ENCODE measurements around the gene ENGASE. TPM values are rescaled to one million over a fixed set of nuclear protein-coding genes. Genes with fewer than 3 reads are reported as not detected.

The ENGASE gene
- total RNA-seq, 2 donors from 2014 or later: 24.9 to 50.8 TPM

DNA sequence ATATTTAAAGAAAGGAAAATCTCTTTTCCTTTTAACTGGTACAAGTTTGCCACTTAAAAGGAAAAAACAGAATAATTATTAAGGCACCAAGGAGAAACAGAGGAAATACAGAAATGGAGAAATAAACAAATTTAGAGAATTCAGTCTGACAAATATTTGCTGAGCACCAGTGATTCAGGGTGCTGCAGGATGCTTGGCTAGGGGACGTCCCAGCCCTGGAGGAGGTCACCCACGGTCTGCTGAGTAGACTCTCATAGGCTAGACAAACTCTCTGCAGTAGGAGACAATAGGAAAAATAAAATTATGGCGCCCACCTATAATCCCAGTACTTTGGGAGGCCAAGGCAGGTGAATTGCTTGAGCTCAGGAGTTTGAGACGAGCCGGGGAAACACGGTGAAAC lies 34.7 kb upstream of the ENGASE start:
- no peak overlapping the region for H3K27ac ChIP-seq
- no peaks in the 10 kb centered on the region for H3K27me3 ChIP-seq
- H3K4me3 ChIP-seq: no peak overlapping the region
- no peaks in the 10 kb centered on the region for H3K9me3 ChIP-seq
- WGBS, 2 donors: 76 to 85% methylated on average over 6 of the region's 6 CpGs
- ATAC-seq: no peak
- intact Hi-C loops (cut with DNase I): no loop called here
- H3K4me1 ChIP-seq: no peaks in the 10 kb centered on the region
- no peaks in the 10 kb centered on the region for H3K36me3 ChIP-seq (replicated peaks in 1 of 2; ENCODE audit: insufficient read depth in 1 of 2, low read depth in 2 of 2)
- TF ChIP-seq, protein P1, sequence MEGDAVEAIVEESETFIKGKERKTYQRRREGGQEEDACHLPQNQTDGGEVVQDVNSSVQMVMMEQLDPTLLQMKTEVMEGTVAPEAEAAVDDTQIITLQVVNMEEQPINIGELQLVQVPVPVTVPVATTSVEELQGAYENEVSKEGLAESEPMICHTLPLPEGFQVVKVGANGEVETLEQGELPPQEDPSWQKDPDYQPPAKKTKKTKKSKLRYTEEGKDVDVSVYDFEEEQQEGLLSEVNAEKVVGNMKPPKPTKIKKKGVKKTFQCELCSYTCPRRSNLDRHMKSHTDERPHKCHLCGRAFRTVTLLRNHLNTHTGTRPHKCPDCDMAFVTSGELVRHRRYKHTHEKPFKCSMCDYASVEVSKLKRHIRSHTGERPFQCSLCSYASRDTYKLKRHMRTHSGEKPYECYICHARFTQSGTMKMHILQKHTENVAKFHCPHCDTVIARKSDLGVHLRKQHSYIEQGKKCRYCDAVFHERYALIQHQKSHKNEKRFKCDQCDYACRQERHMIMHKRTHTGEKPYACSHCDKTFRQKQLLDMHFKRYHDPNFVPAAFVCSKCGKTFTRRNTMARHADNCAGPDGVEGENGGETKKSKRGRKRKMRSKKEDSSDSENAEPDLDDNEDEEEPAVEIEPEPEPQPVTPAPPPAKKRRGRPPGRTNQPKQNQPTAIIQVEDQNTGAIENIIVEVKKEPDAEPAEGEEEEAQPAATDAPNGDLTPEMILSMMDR (IDR thresholded peaks at IDR 0.05): no peak
- no peak for TF ChIP-seq POLR2A (IDR thresholded peaks at IDR 0.05)
- no peak for DNase-seq

DNA sequence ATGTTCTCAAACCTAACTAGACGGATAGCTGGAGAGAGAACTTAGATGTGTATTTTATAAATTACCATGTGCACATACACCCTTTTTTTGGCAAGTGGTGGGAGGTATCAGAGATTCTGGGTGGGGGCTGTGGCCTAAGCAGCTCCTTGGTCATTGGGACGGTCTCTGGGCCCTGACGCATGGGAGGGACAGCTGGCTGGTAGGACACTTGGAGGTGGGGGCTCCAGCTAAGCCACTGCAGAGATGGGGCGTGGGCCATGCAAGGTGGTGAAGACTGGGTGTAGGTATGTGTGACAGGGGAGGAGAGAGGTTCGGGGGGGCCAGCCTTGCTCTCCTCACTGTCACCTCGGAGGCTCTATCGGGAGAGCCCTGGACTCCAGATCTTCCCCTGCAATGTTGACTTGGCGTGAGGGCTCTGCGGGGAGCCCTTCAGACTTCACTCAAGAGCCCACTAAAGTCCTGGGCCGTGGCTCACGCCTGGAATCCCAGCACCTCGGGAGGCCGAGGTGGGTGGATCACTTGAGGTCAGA lies 33.5 kb upstream of the ENGASE start:
- DNase-seq: no peak
- Histone ChIP-seq H3K36me3 (replicated peaks in 1 of 2; ENCODE audit: insufficient read depth in 1 of 2, low read depth in 2 of 2) (no peaks in the 10 kb centered on the region), H3K4me1 (peaks cover 2% of the 10 kb centered on the region), H3K27ac (no peak overlapping the region), H3K9me3 (no peaks in the 10 kb centered on the region), H3K4me3 (no peak overlapping the region), H3K27me3 (no peaks in the 10 kb centered on the region)
- intact Hi-C loops (cut with DNase I): no loop called here
- no peak for ATAC-seq
- 78 to 80% methylated on average over 6 to 13 of the region's 13 CpGs for WGBS, 2 donors
- TF ChIP-seq, protein P1 (IDR thresholded peaks at IDR 0.05): no peak
- no peak for TF ChIP-seq POLR2A (IDR thresholded peaks at IDR 0.05)

DNA sequence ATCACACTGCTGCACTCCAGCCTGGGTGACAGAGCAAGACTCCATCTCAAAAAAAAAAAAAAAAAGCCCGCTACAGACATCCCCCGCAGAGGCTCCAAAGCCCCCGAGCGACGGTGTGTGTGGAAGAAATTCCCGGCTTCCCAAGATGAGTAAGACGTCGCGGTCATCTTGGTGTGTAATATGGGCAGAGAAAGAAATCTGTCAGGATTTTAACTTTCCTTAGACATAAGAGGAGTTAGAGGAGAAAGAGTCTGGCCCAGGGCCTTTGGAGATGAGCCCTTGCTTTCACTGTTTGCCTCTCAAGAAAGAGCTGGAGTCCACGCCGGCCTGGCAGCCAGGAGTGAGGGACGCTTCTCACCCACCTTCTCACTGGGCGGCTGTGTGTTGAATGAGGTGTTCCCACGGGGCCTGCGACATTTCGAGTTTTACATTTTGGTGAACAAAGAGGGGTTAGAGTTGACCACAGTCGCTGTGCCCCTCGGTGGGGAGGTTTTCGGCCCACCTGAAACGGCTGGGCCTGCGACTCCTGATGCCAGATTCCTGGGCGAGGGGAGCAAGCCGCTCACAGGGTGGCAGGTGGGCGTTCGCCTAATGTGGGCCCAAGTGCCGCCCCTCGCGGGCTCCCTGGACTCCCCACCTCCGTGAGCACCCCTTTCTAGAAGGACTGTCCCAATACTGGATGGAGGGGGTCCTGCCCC lies 32.8 kb upstream of the ENGASE start:
- Histone ChIP-seq H3K4me3 (no peak overlapping the region), H3K36me3 (replicated peaks in 1 of 2; ENCODE audit: insufficient read depth in 1 of 2, low read depth in 2 of 2) (no peaks in the 10 kb centered on the region), H3K27ac (no peak overlapping the region), H3K9me3 (no peaks in the 10 kb centered on the region), H3K4me1 (peaks cover 3% of the 10 kb centered on the region), H3K27me3 (no peaks in the 10 kb centered on the region)
- ATAC-seq (no peak), DNase-seq (no peak)
- TF ChIP-seq, protein P1 (IDR thresholded peaks at IDR 0.05): no peak
- no peak for TF ChIP-seq POLR2A (IDR thresholded peaks at IDR 0.05)
- 76 to 78% methylated on average over 20 to 29 of the region's 29 CpGs for WGBS, 2 donors
- intact Hi-C loops (cut with DNase I): no loop called here

DNA sequence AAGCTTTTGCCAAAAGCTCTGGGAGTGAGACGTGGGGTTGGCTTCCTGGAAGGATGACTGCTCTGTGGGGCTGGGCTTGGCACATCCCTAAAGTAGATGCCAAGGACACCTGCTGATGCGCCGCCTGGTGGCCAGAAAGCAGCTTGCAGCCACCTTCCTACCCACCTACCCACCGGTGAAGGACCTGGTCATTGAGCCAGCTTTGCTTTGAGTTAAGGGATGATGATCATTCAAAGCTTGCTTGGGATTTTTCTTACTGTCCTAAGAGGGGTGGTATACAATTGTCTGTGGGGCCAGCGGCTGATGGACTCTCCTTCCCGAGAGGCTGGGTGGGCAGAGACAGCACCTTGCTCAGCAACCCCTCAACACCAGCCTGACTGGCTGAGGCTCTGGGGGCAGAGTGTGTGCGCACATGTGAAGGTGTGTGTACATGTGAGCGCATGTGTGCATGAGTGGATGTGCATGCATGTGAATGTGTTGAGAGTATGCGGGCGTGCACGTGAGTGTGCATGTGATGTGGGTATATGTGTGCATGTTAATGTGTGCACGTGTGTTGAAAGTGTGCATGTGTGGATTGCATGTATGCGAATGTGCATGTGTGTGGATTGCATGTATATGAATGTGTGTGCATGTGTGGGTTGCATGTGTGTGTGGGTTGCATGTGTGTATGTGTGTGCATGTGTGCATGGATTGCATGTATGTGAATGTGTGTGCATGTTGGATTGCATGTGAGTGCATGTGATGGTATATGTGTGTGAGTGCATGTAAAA lies 32.0 kb upstream of the ENGASE start:
- Histone ChIP-seq H3K9me3 (no peaks in the 10 kb centered on the region), H3K4me3 (no peak overlapping the region), H3K27ac (no peak overlapping the region), H3K27me3 (no peaks in the 10 kb centered on the region), H3K4me1 (peaks cover 3% of the 10 kb centered on the region), H3K36me3 (replicated peaks in 1 of 2; ENCODE audit: insufficient read depth in 1 of 2, low read depth in 2 of 2) (no peaks in the 10 kb centered on the region)
- ATAC-seq (peak; percentile 59), DNase-seq (peak; percentile 78 to 86 (median 80))
- TF ChIP-seq, protein P1 (IDR thresholded peaks at IDR 0.05): peak; percentile 72 to 85 (median 82)
- TF ChIP-seq POLR2A (IDR thresholded peaks at IDR 0.05): no peak
- intact Hi-C loops (cut with DNase I): no loop called here
- whole genome bisulfite sequencing, 2 donors: 44 to 58% methylated on average over 12 to 13 of the region's 13 CpGs

All from body of pancreas (tissue), 4 donors.